ENCODE results near the gene FAM25A.

DNA sequence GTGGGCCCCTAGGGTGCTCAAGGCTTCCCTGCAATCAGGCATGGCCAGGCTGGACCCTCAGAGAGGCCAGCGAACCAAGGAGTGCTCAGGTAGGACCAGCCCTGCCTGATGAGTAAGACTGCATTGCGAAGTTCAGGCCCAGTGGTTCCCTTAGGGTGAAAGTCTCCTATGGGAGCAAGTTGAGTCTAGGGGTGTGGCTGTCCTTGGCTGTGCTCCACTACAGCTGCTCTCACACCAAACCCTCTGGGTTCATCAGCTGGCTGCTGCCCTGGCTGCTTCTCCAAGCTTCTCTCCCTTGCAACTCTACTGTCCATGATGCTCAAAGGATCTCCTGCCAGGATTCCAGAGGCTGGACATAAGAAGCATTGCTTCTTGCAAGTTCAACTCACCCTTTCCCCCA, 18.7 kb downstream of the FAM25A start:
- TF ChIP-seq, protein P1, sequence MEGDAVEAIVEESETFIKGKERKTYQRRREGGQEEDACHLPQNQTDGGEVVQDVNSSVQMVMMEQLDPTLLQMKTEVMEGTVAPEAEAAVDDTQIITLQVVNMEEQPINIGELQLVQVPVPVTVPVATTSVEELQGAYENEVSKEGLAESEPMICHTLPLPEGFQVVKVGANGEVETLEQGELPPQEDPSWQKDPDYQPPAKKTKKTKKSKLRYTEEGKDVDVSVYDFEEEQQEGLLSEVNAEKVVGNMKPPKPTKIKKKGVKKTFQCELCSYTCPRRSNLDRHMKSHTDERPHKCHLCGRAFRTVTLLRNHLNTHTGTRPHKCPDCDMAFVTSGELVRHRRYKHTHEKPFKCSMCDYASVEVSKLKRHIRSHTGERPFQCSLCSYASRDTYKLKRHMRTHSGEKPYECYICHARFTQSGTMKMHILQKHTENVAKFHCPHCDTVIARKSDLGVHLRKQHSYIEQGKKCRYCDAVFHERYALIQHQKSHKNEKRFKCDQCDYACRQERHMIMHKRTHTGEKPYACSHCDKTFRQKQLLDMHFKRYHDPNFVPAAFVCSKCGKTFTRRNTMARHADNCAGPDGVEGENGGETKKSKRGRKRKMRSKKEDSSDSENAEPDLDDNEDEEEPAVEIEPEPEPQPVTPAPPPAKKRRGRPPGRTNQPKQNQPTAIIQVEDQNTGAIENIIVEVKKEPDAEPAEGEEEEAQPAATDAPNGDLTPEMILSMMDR (IDR thresholded peaks at IDR 0.05): no peak
- no peak for TF ChIP-seq POLR2A (IDR thresholded peaks at IDR 0.05)
- no peak for TF ChIP-seq POLR2AphosphoS5 (IDR thresholded peaks at IDR 0.05)
- TF ChIP-seq EP300 (IDR thresholded peaks at IDR 0.05): no peak

All from suprapubic skin (tissue), 4 donors.